GM12872 (cell line): ENCODE measurements around the gene CRIP1.

Experiments used
- CTCF ChIP-seq: IDR thresholded peaks from 3 replicates; pipeline ENCODE4 v1.5.1; 2011; ENCODE audit warnings: low read depth, mild to moderate bottlenecking, low read length, moderate library complexity; ENCODE audit not compliant: insufficient read depth

Gene CRIP1

GRCh38 chr14:105447651-105448640 lies 38.7 kb upstream of the CRIP1 start:
- TF ChIP-seq CTCF, result no peak

- TF ChIP-seq CTCF, result peak; percentile 84
These were observed 38.0 kb upstream of the CRIP1 start for GRCh38 chr14:105448706-105449111.

GRCh38 chr14:105449276-105450122 lies 37.2 kb upstream of the CRIP1 start:
- TF ChIP-seq CTCF, result no peak

- no peak for TF ChIP-seq CTCF
These were observed 36.6 kb upstream of the CRIP1 start for GRCh38 chr14:105450123-105450505.

- TF ChIP-seq CTCF, result no peak
These were observed 35.6 kb upstream of the CRIP1 start for GRCh38 chr14:105450864-105451720.

- TF ChIP-seq CTCF, result no peak
These were observed 33.7 kb upstream of the CRIP1 start for GRCh38 chr14:105452963-105453362.
